Left lung (tissue), 10 donors: Measurements from ENCODE around the gene HGD. TPM values are rescaled to one million over a fixed set of nuclear protein-coding genes. Genes with fewer than 3 reads are reported as not detected.
"Not testable (repeated sequence)": the region's sequence is repeated elsewhere in the genome, so short reads cannot be mapped to it uniquely, and the experiment has no call there.

ENCODE experiments used
- ATAC-seq: fragments of 200-7000 bp; cut with Tn5 transposase; one replicate; pipeline ENCODE4 v1.9.1; 2020; ENCODE audit warnings: moderate library complexity
- DNase-seq, 4 donors: peaks; one replicate each; pipeline ENCODE4 v3.0.0-alpha.2; 2013 to 2020
- H3K27ac ChIP-seq, 2 donors: fragments of 200-600 bp; sonication (generic) in 1 of 2; one replicate each; pipeline versions ENCODE4 v1.5.0 to v1.8.0; 2020 to 2021
- H3K27me3 ChIP-seq, 2 donors: fragments of 200-600 bp; sonication (generic) in 1 of 2; one replicate each; pipeline versions ENCODE4 v1.5.0 to v1.8.0; 2020 to 2021
- H3K36me3 ChIP-seq, 2 donors: fragments of 200-600 bp; sonication (generic) in 1 of 2; one replicate each; pipeline versions ENCODE4 v1.5.0 to v1.8.0; 2020 to 2021
- H3K4me1 ChIP-seq, 2 donors: fragments of 200-600 bp; one replicate each; pipeline ENCODE4 v1.8.0; 2021
- H3K4me3 ChIP-seq, 2 donors: fragments of 200-600 bp; sonication (generic) in 1 of 2; one replicate each; pipeline versions ENCODE4 v1.5.0 to v1.8.0; 2020 to 2021; ENCODE audit warnings: mild to moderate bottlenecking in 1 of 2
- H3K9me3 ChIP-seq, 2 donors: fragments of 200-600 bp; sonication (generic) in 1 of 2; one replicate each; pipeline versions ENCODE4 v1.5.0 to v1.8.0; 2020 to 2021
- CTCF ChIP-seq, 2 donors: fragments of 200-600 bp; sonication (generic) in 1 of 2; IDR thresholded peaks; one replicate each; pipeline versions ENCODE4 v1.5.0 to v1.8.0; 2021; ENCODE audit warnings: antibody characterized with exemption in 2 of 2
- intact Hi-C, 2 donors: fragments of 100-400 bp; cut with DNase I; formaldehyde crosslinking; loops; one replicate each; pipeline versions ENCODE4 v1.11.2 to v1.14.2; 2022
- polyA plus RNA-seq, 6 donors: library from polyadenylated mRNA; unstranded; fragments of 120-200 nt; gene quantifications; one replicate each; pipeline ENCODE4 v1.2.1, GENCODE V29; 2013; ENCODE audit not compliant: insufficient read length in 6 of 6
- total RNA-seq, 2 donors: library from RNA; stranded (reverse); fragmentation: NEBNext Ultra II Directional; extraction: Animal tissue kit (Norgen Biotek cat#: 25700); gene quantifications; one replicate each; pipeline ENCODE4 v1.2.1, GENCODE V29; 2021
- donor health status: DM: no; HTN: yes; CAD: no.
- donor health status: DM: no; HTN: no; CAD: no.

HGD gene
- total and polyA plus RNA-seq, 8 donors, result 0.38 to 2.4 (median 1.0) TPM

- intact Hi-C loops, result no loop called here
- Histone ChIP-seq H3K27ac (no peak overlapping the region), H3K27me3 (no peaks in the 10 kb centered on the region), H3K36me3 (no peaks in the 10 kb centered on the region), H3K9me3 (no peaks in the 10 kb centered on the region), H3K4me1 (no peaks in the 10 kb centered on the region), H3K4me3 (no peak overlapping the region)
- no peak for TF ChIP-seq CTCF (IDR thresholded peaks at IDR 0.05)
- DNase-seq, result no peak
- no peak for ATAC-seq
Measured at GRCh38 chr3:120646771-120647432, 35.1 kb downstream of the HGD start.

- Histone ChIP-seq H3K27me3 (no peaks in the 10 kb centered on the region), H3K9me3 (no peaks in the 10 kb centered on the region), H3K27ac (no peak overlapping the region), H3K4me3 (no peak overlapping the region), H3K4me1 (no peaks in the 10 kb centered on the region), H3K36me3 (no peaks in the 10 kb centered on the region)
- ATAC-seq, result no peak
- intact Hi-C loops, result no loop called here
- no peak for DNase-seq
- TF ChIP-seq CTCF (IDR thresholded peaks at IDR 0.05), result no peak
Measured at GRCh38 chr3:120645083-120645845, 36.8 kb downstream of the HGD start.

- no peaks in the 10 kb centered on the region for H3K36me3 ChIP-seq
- DNase-seq (no peak), ATAC-seq (no peak)
- no peaks in the 10 kb centered on the region for H3K27me3 ChIP-seq
- no peak overlapping the region for H3K4me3 ChIP-seq
- no peaks in the 10 kb centered on the region for H3K9me3 ChIP-seq
- no peaks in the 10 kb centered on the region for H3K4me1 ChIP-seq
- no peak for TF ChIP-seq CTCF (IDR thresholded peaks at IDR 0.05)
- H3K27ac ChIP-seq, result no peak overlapping the region
- intact Hi-C loops, result no loop called here
Measured at GRCh38 chr3:120642368-120642948, 39.6 kb downstream of the HGD start.

- Histone ChIP-seq H3K27ac (no peak overlapping the region), H3K4me1 (no peaks in the 10 kb centered on the region), H3K36me3 (no peaks in the 10 kb centered on the region), H3K27me3 (no peaks in the 10 kb centered on the region), H3K9me3 (no peaks in the 10 kb centered on the region), H3K4me3 (no peak overlapping the region)
- TF ChIP-seq CTCF (IDR thresholded peaks at IDR 0.05), result no peak
- DNase-seq, result no peak
- intact Hi-C loops, result no loop called here
- ATAC-seq, result no peak
Measured at GRCh38 chr3:120641696-120642246, 40.3 kb downstream of the HGD start.

GRCh38 chr3:120640231-120640630 lies 41.8 kb downstream of the HGD start:
- TF ChIP-seq CTCF (IDR thresholded peaks at IDR 0.05), result no peak
- H3K27ac ChIP-seq, result no peak overlapping the region
- H3K4me3 ChIP-seq, result no peak overlapping the region
- ATAC-seq (no peak), DNase-seq (no peak)
- no peaks in the 10 kb centered on the region for H3K4me1 ChIP-seq
- intact Hi-C loops, result no loop called here
- no peaks in the 10 kb centered on the region for H3K9me3 ChIP-seq
- H3K27me3 ChIP-seq, result no peaks in the 10 kb centered on the region
- no peaks in the 10 kb centered on the region for H3K36me3 ChIP-seq

- H3K27ac ChIP-seq, H3K9me3 ChIP-seq, ATAC-seq, H3K27me3 ChIP-seq, H3K4me1 ChIP-seq, H3K36me3 ChIP-seq, H3K4me3 ChIP-seq, DNase-seq, intact Hi-C loops: not testable (repeated sequence)
Measured at GRCh38 chr3:120638820-120639219, 43.2 kb downstream of the HGD start.
